IMR-90 (cell line): ENCODE data around the gene RPEL1. TPM values are rescaled to one million over a fixed set of nuclear protein-coding genes. Genes with fewer than 3 reads are reported as not detected.

Experiments
- ATAC-seq: fragments of 200-7000 bp; cut with Tn5 transposase; 2 replicates; pipeline ENCODE4 v1.9.1; 2020; ENCODE audit warnings: low read depth, mild to moderate bottlenecking, moderate library complexity
- BruUV-seq: library from RNA; stranded (reverse); fragments of 400-500 nt; replicated peaks from 2 replicates; lab custom pipeline; 2021; lab: Mats Ljungman, UMichigan
- CTCF ChIA-PET: fragments of 300-600 bp; formaldehyde crosslinking; extraction: SDS; loops from one replicate; lab custom pipeline; 2021; ENCODE audit warnings: antibody characterized with exemption; lab: Yijun Ruan, JAX
- POLR2A ChIA-PET: fragments of 300-600 bp; sonication (Branson Sonifier 250); formaldehyde crosslinking; loops from one replicate; lab custom pipeline; 2022; ENCODE audit warnings: antibody characterized with exemption; ENCODE audit not compliant: unreplicated experiment; lab: Charles Lee
- DNase-seq: peaks from one replicate; pipeline ENCODE4 v3.0.0; 2013
- H2AFZ ChIP-seq: replicated peaks from 2 replicates; pipeline ENCODE3; 2013; ENCODE audit warnings: low read length, mild to moderate bottlenecking; ENCODE audit not compliant: poor library complexity
- H2AK5ac ChIP-seq: 2 replicates; pipeline ENCODE4 v1.6.1; 2013; ENCODE audit warnings: low read depth, low read length, inconsistent platforms
- H2AK9ac ChIP-seq: replicated peaks from 2 replicates; pipeline ENCODE3; 2013; ENCODE audit warnings: mild to moderate bottlenecking, low read depth, low read length, moderate library complexity; ENCODE audit not compliant: poor library complexity
- H2BK120ac ChIP-seq: 2 replicates; pipeline ENCODE4 v1.6.1; 2013; ENCODE audit warnings: low read depth, low read length, inconsistent platforms
- H2BK15ac ChIP-seq: 3 replicates; pipeline ENCODE4 v1.6.1; 2013; ENCODE audit warnings: low read depth, low read length, inconsistent platforms
- H2BK20ac ChIP-seq: 2 replicates; pipeline ENCODE4 v1.6.1; 2013; ENCODE audit warnings: low read depth, mild to moderate bottlenecking, inconsistent platforms, low read length, moderate library complexity
- H2BK5ac ChIP-seq: 2 replicates; pipeline ENCODE4 v1.6.1; 2013; ENCODE audit warnings: mild to moderate bottlenecking, low read depth, low read length, inconsistent platforms; ENCODE audit not compliant: poor library complexity, severe bottlenecking
- H3K14ac ChIP-seq: replicated peaks from 2 replicates; pipeline ENCODE4 v1.6.1; 2013; ENCODE audit warnings: low read depth, low read length, inconsistent platforms
- H3K18ac ChIP-seq: 2 replicates; pipeline ENCODE4 v1.6.1; 2013; ENCODE audit warnings: low read depth, low read length, control low read depth
- H3K23ac ChIP-seq: 2 replicates; pipeline ENCODE4 v1.6.1; 2013; ENCODE audit warnings: low read depth, low read length, inconsistent platforms
- H3K27ac ChIP-seq: 2 replicates; pipeline ENCODE4 v1.5.1; 2013; ENCODE audit warnings: mild to moderate bottlenecking, control low read depth, low read length; ENCODE audit not compliant: insufficient read depth
- H3K27me3 ChIP-seq: 2 replicates; pipeline ENCODE4 v1.6.1; 2013; ENCODE audit warnings: low read length; ENCODE audit not compliant: control insufficient read depth, insufficient read depth
- H3K36me3 ChIP-seq: 2 replicates; pipeline ENCODE4 v1.6.1; 2013; ENCODE audit warnings: low read length, mixed read lengths; ENCODE audit not compliant: control insufficient read depth, insufficient read depth
- H3K4ac ChIP-seq: 2 replicates; pipeline ENCODE4 v1.6.1; 2013; ENCODE audit warnings: low read depth, low read length, inconsistent platforms
- H3K4me1 ChIP-seq: 2 replicates; pipeline ENCODE4 v1.6.1; 2013; ENCODE audit warnings: low read length, mixed read lengths; ENCODE audit not compliant: control insufficient read depth, insufficient read depth
- H3K4me2 ChIP-seq: 2 replicates; pipeline ENCODE4 v1.6.1; 2013; ENCODE audit warnings: low read depth, mild to moderate bottlenecking, control low read depth, low read length, moderate library complexity
- H3K4me3 ChIP-seq: 2 replicates; pipeline ENCODE4 v1.5.1; 2013; ENCODE audit warnings: low read depth, mild to moderate bottlenecking, control low read depth, low read length, moderate library complexity; ENCODE audit not compliant: insufficient read depth
- H3K56ac ChIP-seq: 2 replicates; pipeline ENCODE4 v1.6.1; 2013; ENCODE audit warnings: low read length, inconsistent platforms; ENCODE audit not compliant: insufficient read depth; ENCODE audit errors: extremely low read depth
- H3K79me1 ChIP-seq, 2 experiments: 2 replicates each; pipeline ENCODE4 v1.6.1; 2013; ENCODE audit warnings: low read length in 2 of 2, inconsistent platforms in 1 of 2, low read depth in 1 of 2
- H3K9ac ChIP-seq: 2 replicates; pipeline ENCODE4 v1.6.1; 2013; ENCODE audit warnings: low read depth, low read length, control low read depth
- H3K9me1 ChIP-seq: 2 replicates; pipeline ENCODE4 v1.6.1; 2013; ENCODE audit warnings: low read length, inconsistent platforms; ENCODE audit not compliant: insufficient read depth
- H3K9me3 ChIP-seq: 2 replicates; pipeline ENCODE4 v1.6.1; 2013; ENCODE audit warnings: low read length; ENCODE audit not compliant: control insufficient read depth, insufficient read depth
- H4K20me1 ChIP-seq: 2 replicates; pipeline ENCODE4 v1.6.1; 2013; ENCODE audit warnings: low read length, inconsistent platforms; ENCODE audit not compliant: insufficient read depth
- H4K5ac ChIP-seq: 2 replicates; pipeline ENCODE4 v1.6.1; 2013; ENCODE audit warnings: mild to moderate bottlenecking, low read depth, low read length, control low read depth
- H4K8ac ChIP-seq, 2 experiments: 2 replicates each; pipeline ENCODE4 v1.6.1; 2013; ENCODE audit warnings: low read depth in 2 of 2, low read length in 2 of 2, control low read depth in 1 of 2, inconsistent platforms in 1 of 2
- H4K91ac ChIP-seq: 2 replicates; pipeline ENCODE4 v1.6.1; 2013; ENCODE audit warnings: low read depth, low read length, inconsistent platforms; ENCODE audit not compliant: insufficient read depth
- NFE2L2 ChIP-seq: fragments of 150-350 bp; IDR thresholded peaks from 2 replicates; pipeline ENCODE4 v1.6.1; 2016; ENCODE audit warnings: low read depth, mild to moderate bottlenecking, low read length
- RCOR1 ChIP-seq: IDR thresholded peaks from 2 replicates; pipeline ENCODE4 v1.6.1; 2012; ENCODE audit warnings: mild to moderate bottlenecking, low read length, improper control_type of control experiment; ENCODE audit not compliant: insufficient replicate concordance
- RFX5 ChIP-seq: IDR thresholded peaks from 2 replicates; pipeline ENCODE4 v1.8.0; 2012; ENCODE audit warnings: low read depth, mild to moderate bottlenecking, low read length, moderate library complexity
- WGBS, 2 experiments: methylation state at CpG; one replicate each; pipeline versions ENCODE4 v1.1.5 to v1.1.7; 2013; ENCODE audit warnings: missing lambda C conversion rate in 2 of 2; ENCODE audit not compliant: insufficient read length in 1 of 2; ENCODE audit errors: extremely low coverage in 2 of 2; 5-methylcytosine and 5-hydroxymethylcytosine counted together
- dilution Hi-C: fragments of 300-500 bp; cut with HindIII; formaldehyde crosslinking; loops from one replicate; pipeline ENCODE4 v1.14.3; 2018; ENCODE audit warnings: low sequenced_read_pairs; ENCODE audit not compliant: unreplicated experiment
- in situ Hi-C: fragments of 300-500 bp; cut with MboI; formaldehyde crosslinking; loops from 3 replicates; pipeline ENCODE4 v1.14.3; 2019; ENCODE audit warnings: low sequenced_read_pairs, inconsistent platforms, mixed read lengths
- intact Hi-C: fragments of 100-400 bp; cut with micrococcal nuclease; formaldehyde crosslinking; loops from 2 replicates; pipeline ENCODE4 v1.10.0; 2022
- polyA plus RNA-seq, 3 experiments: library from polyadenylated mRNA; depleted of rRNA; stranded (reverse); fragments of >200 nt; gene quantifications; 2 replicates each; pipeline ENCODE4 v1.2.3, GENCODE V29; 2012; ENCODE audit warnings: low replicate concordance in 1 of 3
- total RNA-seq: library from RNA; depleted of rRNA; stranded (reverse); fragments of >200 nt; gene quantifications from 2 replicates; pipeline ENCODE4 v1.2.3, GENCODE V29; 2012

RPEL1 gene
- total and polyA plus RNA-seq, 2 of the 4 experiments (the other 2 are of a cell fraction): under 0.01 to 0.26 TPM

DNA sequence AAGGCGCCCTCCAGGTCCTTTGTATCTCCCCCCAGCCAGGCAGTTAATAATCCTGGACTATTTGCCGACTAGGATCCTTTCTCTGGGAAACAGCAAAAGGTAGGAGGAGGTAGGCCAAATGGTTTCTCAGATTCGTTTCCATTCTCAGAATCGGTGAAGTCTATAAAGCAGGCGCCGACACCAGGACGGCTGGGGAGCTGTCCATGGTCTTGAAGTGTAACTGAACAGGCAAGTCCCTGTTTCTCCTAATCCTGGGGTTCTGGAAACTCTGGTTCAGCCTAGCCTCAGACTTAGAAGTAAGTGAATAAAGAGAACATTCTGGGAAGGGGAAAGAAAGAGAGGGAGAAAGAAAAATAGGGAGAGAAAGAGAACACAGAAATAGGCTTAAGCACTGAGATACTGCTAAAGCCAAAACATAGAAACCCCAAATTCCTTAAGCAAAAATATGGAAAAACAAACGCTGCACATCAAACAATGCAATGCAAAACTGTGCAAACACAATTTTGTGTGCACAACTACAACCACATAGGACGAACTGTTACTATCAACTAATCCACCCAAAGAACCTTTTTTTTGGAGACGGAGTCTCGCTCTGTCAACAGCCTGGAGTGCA is 20.1 kb downstream of the RPEL1 start:
- POLR2A ChIA-PET: no interaction called here

More for the DNA sequence above, 20.1 kb downstream of the RPEL1 start:
- Histone ChIP-seq H3K14ac (no peak overlapping the region), H3K79me1 (no peaks in the 10 kb centered on the region), H3K23ac (no peak overlapping the region), H3K4ac (no peak overlapping the region), H3K56ac (no peak overlapping the region), H3K18ac (no peak overlapping the region), H3K9me3 (no peaks in the 10 kb centered on the region), H2BK15ac (no peak overlapping the region), H2AFZ (no peak overlapping the region), H4K20me1 (no peaks in the 10 kb centered on the region), H3K36me3 (no peaks in the 10 kb centered on the region), H3K9ac (no peak overlapping the region), H4K91ac (no peak overlapping the region), H3K4me3 (no peak overlapping the region), H4K5ac (no peak overlapping the region), H4K8ac (no peak overlapping the region), H2AK5ac (no peak overlapping the region), H3K4me1 (no peaks in the 10 kb centered on the region), H2BK5ac (no peak overlapping the region), H2AK9ac (no peak overlapping the region), H2BK20ac (no peak overlapping the region), H3K27me3 (peaks cover 2% of the 10 kb centered on the region; the same call in 1 of the 2 replicates), H2BK120ac (no peak overlapping the region), H3K4me2 (no peak overlapping the region), H3K9me1 (no peaks in the 10 kb centered on the region), H3K27ac (no peak overlapping the region)
- in situ Hi-C loops (no loop called here), intact Hi-C loops (no loop called here), dilution Hi-C loops (no loop called here)
- TF ChIP-seq NFE2L2 (no peak), RCOR1 (no peak), RFX5 (no peak)
- ATAC-seq (peak; percentile 95), DNase-seq (peak; percentile 82)
- BruUV-seq: no TSS peak
- CTCF ChIA-PET: no interaction called here
- WGBS, 2 experiments: 6% methylated on average over 6 of the region's 11 CpGs; no CpG with 5 or more reads in 1 of the 2 experiments
